Trophoblast cell (in vitro differentiated cells and primary cell): ENCODE measurements around the gene DCDC2B.

ENCODE experiments used
- DNase-seq, 2 donors: peaks; one replicate each; pipeline ENCODE4 v3.0.0-alpha.2; 2016
- H2AFZ ChIP-seq: 2 replicates; pipeline ENCODE4 v1.6.1; 2013; ENCODE audit warnings: low read length, moderate library complexity, mild to moderate bottlenecking; ENCODE audit not compliant: insufficient read depth, poor library complexity
- H2AK5ac ChIP-seq: 2 replicates; pipeline ENCODE4 v1.6.1; 2013; ENCODE audit warnings: mild to moderate bottlenecking, low read length
- H2BK120ac ChIP-seq: 2 replicates; pipeline ENCODE4 v1.6.1; 2013; ENCODE audit warnings: low read length, mild to moderate bottlenecking, moderate library complexity; ENCODE audit not compliant: insufficient read depth, poor library complexity
- H2BK12ac ChIP-seq: 2 replicates; pipeline ENCODE4 v1.6.1; 2013; ENCODE audit warnings: mild to moderate bottlenecking, low read length, moderate library complexity
- H2BK5ac ChIP-seq: 2 replicates; pipeline ENCODE4 v1.6.1; 2013; ENCODE audit warnings: low read length, low read depth, moderate library complexity, mild to moderate bottlenecking; ENCODE audit not compliant: poor library complexity
- H3K14ac ChIP-seq: 2 replicates; pipeline ENCODE4 v1.6.1; 2013; ENCODE audit warnings: mild to moderate bottlenecking, low read length
- H3K18ac ChIP-seq: 2 replicates; pipeline ENCODE4 v1.6.1; 2013; ENCODE audit warnings: mild to moderate bottlenecking, low read length
- H3K23ac ChIP-seq: 2 replicates; pipeline ENCODE4 v1.6.1; 2013; ENCODE audit warnings: low read length
- H3K27ac ChIP-seq: 2 replicates; pipeline ENCODE4 v1.5.1; 2013; ENCODE audit warnings: low read depth, mild to moderate bottlenecking, inconsistent platforms, low read length, moderate library complexity
- H3K27me3 ChIP-seq: 2 replicates; pipeline ENCODE4 v1.6.1; 2013; ENCODE audit warnings: inconsistent platforms, mild to moderate bottlenecking, low read length, moderate library complexity; ENCODE audit not compliant: insufficient read depth
- H3K36me3 ChIP-seq, 2 experiments: 1 replicate in 1 of 2; 2 replicates in 1 of 2; pipeline ENCODE4 v1.6.1; 2013; ENCODE audit warnings: low read length in 2 of 2, mild to moderate bottlenecking in 2 of 2, moderate library complexity in 1 of 2; ENCODE audit not compliant: insufficient read depth in 2 of 2, control insufficient read depth in 1 of 2
- H3K4ac ChIP-seq: 2 replicates; pipeline ENCODE4 v1.6.1; 2013; ENCODE audit warnings: low read depth, mild to moderate bottlenecking, low read length, moderate library complexity
- H3K4me1 ChIP-seq, 2 experiments: 1 replicate in 1 of 2; 2 replicates in 1 of 2; pipeline ENCODE4 v1.6.1; 2013; ENCODE audit warnings: low read length in 2 of 2, mild to moderate bottlenecking in 2 of 2, moderate library complexity in 1 of 2; ENCODE audit not compliant: insufficient read depth in 2 of 2, control insufficient read depth in 1 of 2
- H3K4me2 ChIP-seq: 2 replicates; pipeline ENCODE4 v1.6.1; 2013; ENCODE audit warnings: inconsistent platforms, mild to moderate bottlenecking, low read length, moderate library complexity
- H3K4me3 ChIP-seq: 2 replicates; pipeline ENCODE4 v1.5.1; 2013; ENCODE audit warnings: mild to moderate bottlenecking, low read depth, low read length, inconsistent platforms
- H3K79me1 ChIP-seq: one replicate; pipeline ENCODE4 v1.6.1; 2013; ENCODE audit warnings: low read length
- H3K79me2 ChIP-seq: 2 replicates; pipeline ENCODE4 v1.6.1; 2013; ENCODE audit warnings: low read length, mild to moderate bottlenecking; ENCODE audit not compliant: control insufficient read depth, insufficient read depth, poor library complexity
- H3K9ac ChIP-seq: 2 replicates; pipeline ENCODE4 v1.6.1; 2013; ENCODE audit warnings: mild to moderate bottlenecking, low read length
- H3K9me3 ChIP-seq: 2 replicates; pipeline ENCODE4 v1.6.1; 2013; ENCODE audit warnings: low read depth, mild to moderate bottlenecking, control low read depth, inconsistent platforms, low read length; ENCODE audit not compliant: insufficient read depth
- H4K12ac ChIP-seq: 2 replicates; pipeline ENCODE4 v1.6.1; 2013; ENCODE audit warnings: low read depth, mild to moderate bottlenecking, low read length, moderate library complexity
- H4K8ac ChIP-seq: 2 replicates; pipeline ENCODE4 v1.6.1; 2013; ENCODE audit warnings: low read depth, mild to moderate bottlenecking, low read length, moderate library complexity
- H4K91ac ChIP-seq: one replicate; pipeline ENCODE4 v1.6.1; 2013; ENCODE audit warnings: low read depth, mild to moderate bottlenecking, low read length, moderate library complexity
- WGBS: extraction: QIAGEN DNeasy Blood & Tissue Kit; methylation state at CpG from one replicate; pipeline ENCODE4 v1.1.7; 2013; ENCODE audit warnings: missing lambda C conversion rate; ENCODE audit not compliant: insufficient read length, insufficient coverage; ENCODE audit errors: extremely low coverage; 5-methylcytosine and 5-hydroxymethylcytosine counted together

The DCDC2B gene

DNA sequence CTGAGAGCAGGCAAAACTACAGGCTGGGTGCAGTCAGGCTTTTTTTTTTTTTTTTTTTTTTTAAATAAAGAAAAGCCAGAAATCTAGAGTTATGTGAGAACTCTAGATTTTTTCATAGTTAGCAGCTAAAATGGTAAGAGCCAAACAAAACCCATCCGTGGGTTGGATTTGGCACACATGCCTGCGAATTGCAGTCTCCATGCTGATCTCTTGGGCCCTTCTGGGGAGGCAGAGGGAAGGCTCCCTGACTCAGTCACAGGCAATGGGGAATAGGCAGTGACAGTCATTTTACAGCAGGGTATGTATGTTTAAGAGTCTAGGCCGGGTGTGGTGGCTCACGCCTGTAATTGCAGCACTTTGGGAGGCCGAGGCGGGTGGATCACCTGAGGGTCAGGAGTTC lies 26.8 kb upstream of the DCDC2B start:
- WGBS: no CpG with 5 or more reads among the region's 6 CpGs
- Histone ChIP-seq H3K9me3 (no peaks in the 10 kb centered on the region), H3K9ac (peak overlapping the region; percentile 64), H3K79me1 (peaks cover 9% of the 10 kb centered on the region), H3K23ac (no peak overlapping the region), H3K79me2 (peaks cover 8% of the 10 kb centered on the region), H4K91ac (no peak overlapping the region), H3K4me3 (no peak overlapping the region), H4K12ac (no peak overlapping the region), H2AFZ (peak overlapping the region; percentile 12), H3K36me3 (peaks cover 17 to 31% of the 10 kb centered on the region in 2 experiments), H2BK5ac (no peak overlapping the region), H4K8ac (no peak overlapping the region), H3K14ac (no peak overlapping the region), H3K4me1 (peaks cover 7 to 10% of the 10 kb centered on the region in 2 experiments), H3K18ac (no peak overlapping the region), H2AK5ac (no peak overlapping the region), H3K27me3 (no peaks in the 10 kb centered on the region), H2BK12ac (no peak overlapping the region), H3K4ac (peak overlapping the region; percentile 66), H2BK120ac (no peak overlapping the region), H3K27ac (no peak overlapping the region), H3K4me2 (no peak overlapping the region)
- no peak for DNase-seq

DNA sequence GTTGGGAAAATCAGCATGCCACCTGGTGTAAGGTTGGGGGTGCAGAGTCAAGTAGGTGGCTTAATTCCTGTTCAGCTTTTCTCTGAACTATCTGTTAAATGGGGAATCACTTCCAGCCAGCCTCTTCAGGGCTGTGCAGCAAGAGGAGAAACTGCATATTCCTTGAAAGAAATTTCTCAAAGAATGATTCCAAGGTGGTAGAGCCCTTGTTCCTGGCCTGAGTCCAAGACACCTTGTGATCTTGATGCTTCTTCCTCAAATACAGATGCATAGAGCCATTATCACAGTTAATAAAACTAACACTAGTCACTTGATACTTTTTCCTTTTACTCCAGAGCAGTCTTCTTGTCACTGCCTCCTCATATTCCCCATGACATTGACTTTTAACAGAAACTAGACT lies 24.2 kb upstream of the DCDC2B start:
- H4K91ac ChIP-seq: no peak overlapping the region
- peaks cover 8% of the 10 kb centered on the region for H3K79me2 ChIP-seq
- H2BK12ac ChIP-seq: no peak overlapping the region
- H4K8ac ChIP-seq: no peak overlapping the region
- H3K4me3 ChIP-seq: no peak overlapping the region
- no peak overlapping the region for H2AK5ac ChIP-seq
- peaks cover 7% of the 10 kb centered on the region in 2 experiments for H3K4me1 ChIP-seq
- no peak overlapping the region for H3K4me2 ChIP-seq
- peaks cover 2% of the 10 kb centered on the region for H3K9me3 ChIP-seq
- no peak overlapping the region for H3K14ac ChIP-seq
- H3K27me3 ChIP-seq: no peaks in the 10 kb centered on the region
- H3K4ac ChIP-seq: no peak overlapping the region
- H3K9ac ChIP-seq: no peak overlapping the region
- H2AFZ ChIP-seq: no peak overlapping the region
- no peak for DNase-seq
- H4K12ac ChIP-seq: no peak overlapping the region
- H3K18ac ChIP-seq: no peak overlapping the region
- H2BK5ac ChIP-seq: no peak overlapping the region
- H2BK120ac ChIP-seq: no peak overlapping the region
- no peak overlapping the region for H3K27ac ChIP-seq
- peaks cover 7% of the 10 kb centered on the region for H3K79me1 ChIP-seq
- H3K36me3 ChIP-seq: peaks cover 36 to 53% of the 10 kb centered on the region in 2 experiments
- no peak overlapping the region for H3K23ac ChIP-seq

DNA sequence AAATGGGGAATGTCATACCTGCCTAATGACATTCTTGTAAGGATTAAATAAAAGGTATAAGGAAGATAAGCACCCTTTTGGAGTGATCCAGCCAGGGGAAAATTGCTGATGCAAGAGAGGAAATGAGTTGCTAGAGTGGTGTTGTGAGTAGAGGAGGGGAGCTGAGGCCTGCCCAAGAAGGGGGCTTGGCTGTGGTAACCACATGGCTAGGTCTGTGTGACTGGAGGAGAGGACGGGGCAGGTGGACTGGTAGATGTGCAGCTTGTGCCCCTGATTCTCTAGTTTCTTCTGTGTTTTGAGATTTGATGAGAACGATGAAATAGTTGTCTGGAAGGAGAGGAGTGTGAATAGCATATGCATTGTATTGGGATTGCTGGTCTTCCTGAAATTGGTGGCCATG lies 22.8 kb upstream of the DCDC2B start:
- H3K4me3 ChIP-seq: no peak overlapping the region
- no peaks in the 10 kb centered on the region for H3K27me3 ChIP-seq
- no peak overlapping the region for H3K27ac ChIP-seq
- no peak overlapping the region for H3K14ac ChIP-seq
- no peak for DNase-seq
- no peaks in the 10 kb centered on the region for H3K79me1 ChIP-seq
- H3K4me2 ChIP-seq: no peak overlapping the region
- H3K36me3 ChIP-seq: peaks cover 48 to 65% of the 10 kb centered on the region in 2 experiments
- H2AFZ ChIP-seq: no peak overlapping the region
- no peak overlapping the region for H4K91ac ChIP-seq
- H2BK120ac ChIP-seq: no peak overlapping the region
- H3K9ac ChIP-seq: no peak overlapping the region
- H3K4ac ChIP-seq: no peak overlapping the region
- H2BK12ac ChIP-seq: no peak overlapping the region
- H3K18ac ChIP-seq: no peak overlapping the region
- no peak overlapping the region for H4K12ac ChIP-seq
- H2AK5ac ChIP-seq: no peak overlapping the region
- H3K9me3 ChIP-seq: peaks cover 2% of the 10 kb centered on the region
- no peak overlapping the region for H4K8ac ChIP-seq
- H3K79me2 ChIP-seq: peaks cover 3% of the 10 kb centered on the region
- H3K4me1 ChIP-seq: peaks cover 3 to 6% of the 10 kb centered on the region in 2 experiments
- no peak overlapping the region for H3K23ac ChIP-seq
- WGBS: 100% methylated on average over 1 of the region's 2 CpGs
- H2BK5ac ChIP-seq: no peak overlapping the region

DNA sequence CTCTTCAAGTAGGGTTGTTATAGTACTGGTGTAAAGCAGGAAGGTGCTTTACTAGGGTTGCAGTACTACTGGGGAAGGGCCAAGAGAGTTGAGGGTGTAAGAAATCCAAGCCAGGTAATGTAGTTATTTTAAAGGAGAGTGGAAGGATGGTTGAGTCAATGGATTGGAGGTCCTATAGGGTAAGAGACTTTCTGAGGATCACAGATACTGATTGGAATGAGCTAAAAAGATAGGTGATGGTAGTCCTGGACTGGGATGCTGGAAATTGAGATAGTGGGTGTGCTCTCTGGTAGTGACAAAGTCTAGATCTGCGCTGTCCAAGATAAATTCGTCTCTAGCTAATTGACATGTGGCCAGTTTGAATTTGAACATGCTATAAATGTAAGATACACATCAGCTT lies 22.4 kb upstream of the DCDC2B start:
- H2BK5ac ChIP-seq: no peak overlapping the region
- H3K79me2 ChIP-seq: no peaks in the 10 kb centered on the region
- peaks cover 2% of the 10 kb centered on the region for H3K9me3 ChIP-seq
- no peak overlapping the region for H4K12ac ChIP-seq
- no peak overlapping the region for H3K9ac ChIP-seq
- no peaks in the 10 kb centered on the region for H3K79me1 ChIP-seq
- WGBS: no CpG with 5 or more reads among the region's 2 CpGs
- no peak overlapping the region for H3K23ac ChIP-seq
- H4K8ac ChIP-seq: no peak overlapping the region
- H3K36me3 ChIP-seq: peaks cover 48 to 65% of the 10 kb centered on the region in 2 experiments
- no peak overlapping the region for H3K14ac ChIP-seq
- H2BK120ac ChIP-seq: no peak overlapping the region
- H2AFZ ChIP-seq: no peak overlapping the region
- no peak overlapping the region for H3K4ac ChIP-seq
- H3K4me2 ChIP-seq: no peak overlapping the region
- no peak overlapping the region for H3K18ac ChIP-seq
- no peak overlapping the region for H4K91ac ChIP-seq
- no peak overlapping the region for H2BK12ac ChIP-seq
- H3K27me3 ChIP-seq: no peaks in the 10 kb centered on the region
- DNase-seq: no peak
- no peak overlapping the region for H3K4me3 ChIP-seq
- no peak overlapping the region for H2AK5ac ChIP-seq
- peaks cover 0 to 3% of the 10 kb centered on the region in 2 experiments for H3K4me1 ChIP-seq
- H3K27ac ChIP-seq: no peak overlapping the region
